Esophagus muscularis mucosa (tissue), 4 donors: ENCODE data around the gene RBFOX2. TPM values are rescaled to one million over a fixed set of nuclear protein-coding genes. Genes with fewer than 3 reads are reported as not detected.
"Not testable (repeated sequence)": the region's sequence is repeated elsewhere in the genome, so short reads cannot be mapped to it uniquely, and the experiment has no call there.

Source experiments
- DNase-seq: peaks from one replicate; pipeline ENCODE4 v3.0.0-alpha.2; 2017; ENCODE audit errors: extremely low spot score
- H3K27ac ChIP-seq, 4 donors: fragments of 200-600 bp; sonication (generic); replicated peaks in 1 of 4; 1 replicate in 3 of 4; 2 replicates in 1 of 4; pipeline ENCODE4 v1.5.1; 2016 to 2019; ENCODE audit warnings: mild to moderate bottlenecking in 1 of 4
- H3K27me3 ChIP-seq, 4 donors: fragments of 200-600 bp; sonication (generic); one replicate each; pipeline versions ENCODE4 v1.5.1 to v1.6.0; 2016 to 2019
- H3K36me3 ChIP-seq, 4 donors: fragments of 200-600 bp; sonication (generic); one replicate each; pipeline ENCODE4 v1.5.1; 2016 to 2019
- H3K4me1 ChIP-seq, 4 donors: fragments of 200-600 bp; sonication (generic); one replicate each; pipeline ENCODE4 v1.5.1; 2016 to 2019
- H3K4me3 ChIP-seq, 4 donors: fragments of 200-600 bp; sonication (generic); 1 replicate in 2 of 4; 2 replicates in 2 of 4; pipeline ENCODE4 v1.5.1; 2016 to 2019; ENCODE audit warnings: mild to moderate bottlenecking in 4 of 4, moderate library complexity in 1 of 4
- H3K9me3 ChIP-seq, 4 donors: fragments of 200-600 bp; sonication (generic); 1 replicate in 3 of 4; 2 replicates in 1 of 4; pipeline ENCODE4 v1.5.1; 2016 to 2019
- EP300 ChIP-seq: sonication (generic); formaldehyde crosslinking; IDR thresholded peaks from one replicate; pipeline ENCODE4 v1.6.1; 2017; ENCODE audit warnings: antibody characterized with exemption
- POLR2A ChIP-seq: fragments of 450-650 bp; IDR thresholded peaks from one replicate; pipeline ENCODE4 v1.6.1; 2017; ENCODE audit warnings: antibody characterized with exemption, moderate library complexity, mild to moderate bottlenecking, low read depth
- POLR2AphosphoS5 ChIP-seq, 2 donors: sonication (generic); formaldehyde crosslinking; IDR thresholded peaks; one replicate each; pipeline ENCODE4 v1.6.1; 2017; ENCODE audit warnings: antibody characterized with exemption in 2 of 2
- WGBS: methylation state at CpG from one replicate; pipeline ENCODE4 v1.1.5; 2018; 5-methylcytosine and 5-hydroxymethylcytosine counted together
- intact Hi-C: fragments of 100-400 bp; cut with DNase I; formaldehyde crosslinking; loops from one replicate; pipeline ENCODE4 v1.15.1; 2023
- total RNA-seq, 4 donors: library from RNA; depleted of rRNA; stranded (reverse); fragments of >200 nt; gene quantifications; one replicate each; pipeline versions ENCODE4 v1.1.0 to v1.2.1, GENCODE V29; 2016
- TF ChIP-seq, protein P1 (sequence below), 3 experiments: fragments of 200-600 bp in 2 of 3; fragments of 450-650 bp in 1 of 3; sonication (generic) in 2 of 3; IDR thresholded peaks; one replicate each; pipeline ENCODE4 v1.5.1; 2017 to 2019; ENCODE audit warnings: antibody characterized with exemption in 3 of 3, mild to moderate bottlenecking in 2 of 3, moderate library complexity in 1 of 3

Gene RBFOX2, protein sequence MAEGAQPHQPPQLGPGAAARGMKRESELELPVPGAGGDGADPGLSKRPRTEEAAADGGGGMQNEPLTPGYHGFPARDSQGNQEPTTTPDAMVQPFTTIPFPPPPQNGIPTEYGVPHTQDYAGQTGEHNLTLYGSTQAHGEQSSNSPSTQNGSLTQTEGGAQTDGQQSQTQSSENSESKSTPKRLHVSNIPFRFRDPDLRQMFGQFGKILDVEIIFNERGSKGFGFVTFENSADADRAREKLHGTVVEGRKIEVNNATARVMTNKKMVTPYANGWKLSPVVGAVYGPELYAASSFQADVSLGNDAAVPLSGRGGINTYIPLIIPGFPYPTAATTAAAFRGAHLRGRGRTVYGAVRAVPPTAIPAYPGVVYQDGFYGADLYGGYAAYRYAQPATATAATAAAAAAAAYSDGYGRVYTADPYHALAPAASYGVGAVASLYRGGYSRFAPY
- total RNA-seq: 100 to 1,000 TPM; 113 to 179 (median 155) TPM

DNA sequence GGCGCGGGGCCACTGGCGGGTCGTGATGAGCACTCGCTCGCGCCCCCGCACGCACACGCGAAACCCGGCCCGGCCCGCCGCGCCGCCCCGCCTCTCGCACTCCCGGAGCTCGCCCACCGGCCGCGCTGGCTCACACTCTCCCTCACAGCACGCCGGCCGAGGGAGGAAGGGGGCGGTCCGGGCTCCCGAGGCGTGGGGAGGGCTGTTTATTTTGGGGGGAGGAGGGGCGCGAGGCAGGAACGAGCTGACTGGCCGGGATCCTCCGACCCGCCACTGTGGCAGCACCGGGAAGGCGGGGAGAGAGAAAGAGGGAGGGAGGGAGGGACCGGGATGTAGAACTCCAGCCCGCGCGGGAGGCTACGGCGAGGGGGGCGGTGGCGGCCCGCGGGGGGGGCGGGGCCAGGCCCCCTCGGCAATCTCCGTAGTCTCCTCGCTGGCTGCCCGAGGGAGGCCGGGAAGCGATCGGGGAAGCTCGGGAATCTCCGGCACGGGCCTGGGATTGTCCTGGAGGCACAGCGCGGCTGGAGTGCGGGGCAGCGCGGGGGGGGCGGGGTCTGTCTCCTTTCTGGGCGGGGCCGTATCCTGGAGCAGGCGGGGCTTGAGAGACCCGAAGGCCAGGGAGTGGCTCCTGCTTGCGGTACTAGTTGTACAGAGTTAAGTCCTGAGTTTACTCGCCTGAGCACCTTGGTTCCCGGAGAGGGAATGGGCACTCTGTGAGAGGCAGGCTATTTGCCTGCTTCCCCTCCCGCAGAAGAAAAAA lies at the start of gene RBFOX2:
Gene RBFOX2 (minus strand): TSS at position 179 of the 760 bp plus-strand sequence. CDS start 399 bp downstream, outside the sequence.
- 0% methylated on average over 2 of the region's 74 CpGs for WGBS
- intact Hi-C loops: loop anchor here (5.0 kb wide), 1 partner anchor 62 kb away; no protein-coding TSS in a partner anchor
- TF ChIP-seq EP300 (no peak), POLR2A (no peak), POLR2AphosphoS5 (IDR thresholded peaks at IDR 0.05) (peak; percentile 71 to 87)
- no peaks in the 10 kb centered on the region for H3K27me3 ChIP-seq
- no peaks in the 10 kb centered on the region for H3K9me3 ChIP-seq
- peak; percentile 98 for DNase-seq
- H3K27ac ChIP-seq: peak within 1 kb of the TSS; percentile 94 to 97 (median 96)
- H3K4me3 ChIP-seq: peak within 1 kb of the TSS; percentile 72 to 95 (median 92)
- H3K4me1 ChIP-seq: peaks cover 23 to 48% (median 42%) of the 10 kb centered on the region in 4 donors
- H3K36me3 ChIP-seq: no peaks in the 10 kb centered on the region

DNA sequence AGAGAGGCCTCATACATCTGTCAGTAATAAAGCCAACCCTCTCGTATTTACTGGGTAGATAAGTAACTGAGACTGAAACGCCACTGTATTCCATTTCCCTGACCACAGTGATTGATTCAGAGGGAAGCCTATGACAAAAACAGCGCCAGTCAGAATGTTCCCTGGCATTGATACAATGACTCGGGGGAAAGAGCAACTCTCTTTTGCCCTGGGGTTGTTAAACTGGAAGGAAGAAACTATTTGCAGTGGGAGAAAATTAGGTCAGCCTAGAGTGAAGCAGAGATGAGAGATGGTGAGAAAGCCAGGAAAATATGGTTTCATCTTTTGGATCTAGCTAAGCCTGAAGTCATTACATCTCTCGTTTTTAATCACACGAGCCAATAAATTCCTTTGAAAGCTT lies 48.6 kb upstream of the RBFOX2 start:
- TF ChIP-seq POLR2A: no peak
- peak in 1 of 2 donors; percentile 10 for TF ChIP-seq POLR2AphosphoS5 (IDR thresholded peaks at IDR 0.05)
- WGBS: 48% methylated on average over 6 of the region's 6 CpGs
- Histone ChIP-seq H3K36me3 (no peaks in the 10 kb centered on the region), H3K4me3 (no peak overlapping the region), H3K9me3 (no peaks in the 10 kb centered on the region), H3K4me1 (peaks cover 0 to 10% (median 0%) of the 10 kb centered on the region in 4 donors), H3K27ac (peak overlapping the region; percentile 47 to 71 (median 50)), H3K27me3 (no peaks in the 10 kb centered on the region)
- intact Hi-C loops: no loop called here
- no peak for DNase-seq

DNA sequence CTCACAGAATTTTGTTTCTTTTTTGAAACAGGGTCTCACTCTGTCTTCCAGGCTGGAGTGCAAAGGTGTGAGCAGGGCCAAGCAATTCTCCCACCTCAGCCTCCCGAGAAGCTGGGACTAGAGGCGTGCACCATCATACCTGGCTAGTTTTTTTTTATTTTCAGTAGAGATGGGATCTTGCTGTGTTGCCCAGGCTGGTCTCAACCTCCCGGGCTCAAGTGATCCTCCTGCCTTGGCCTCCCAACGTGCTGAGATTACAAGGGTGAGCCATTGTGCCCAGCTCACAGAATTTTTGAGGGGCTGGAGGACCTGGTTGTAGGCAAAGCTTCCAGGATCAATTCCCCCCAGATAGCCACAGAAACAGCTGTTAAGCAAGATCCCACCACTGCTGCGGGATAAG lies 47.1 kb upstream of the RBFOX2 start:
- Histone ChIP-seq H3K4me3 (no peak overlapping the region), H3K4me1 (peaks cover 0 to 10% (median 0%) of the 10 kb centered on the region in 4 donors), H3K27me3 (no peaks in the 10 kb centered on the region), H3K9me3 (no peaks in the 10 kb centered on the region), H3K27ac (no peak overlapping the region), H3K36me3 (no peaks in the 10 kb centered on the region)
- intact Hi-C loops: no loop called here
- 100% methylated on average over 3 of the region's 5 CpGs for WGBS
- TF ChIP-seq POLR2A: no peak
- TF ChIP-seq, protein P1, sequence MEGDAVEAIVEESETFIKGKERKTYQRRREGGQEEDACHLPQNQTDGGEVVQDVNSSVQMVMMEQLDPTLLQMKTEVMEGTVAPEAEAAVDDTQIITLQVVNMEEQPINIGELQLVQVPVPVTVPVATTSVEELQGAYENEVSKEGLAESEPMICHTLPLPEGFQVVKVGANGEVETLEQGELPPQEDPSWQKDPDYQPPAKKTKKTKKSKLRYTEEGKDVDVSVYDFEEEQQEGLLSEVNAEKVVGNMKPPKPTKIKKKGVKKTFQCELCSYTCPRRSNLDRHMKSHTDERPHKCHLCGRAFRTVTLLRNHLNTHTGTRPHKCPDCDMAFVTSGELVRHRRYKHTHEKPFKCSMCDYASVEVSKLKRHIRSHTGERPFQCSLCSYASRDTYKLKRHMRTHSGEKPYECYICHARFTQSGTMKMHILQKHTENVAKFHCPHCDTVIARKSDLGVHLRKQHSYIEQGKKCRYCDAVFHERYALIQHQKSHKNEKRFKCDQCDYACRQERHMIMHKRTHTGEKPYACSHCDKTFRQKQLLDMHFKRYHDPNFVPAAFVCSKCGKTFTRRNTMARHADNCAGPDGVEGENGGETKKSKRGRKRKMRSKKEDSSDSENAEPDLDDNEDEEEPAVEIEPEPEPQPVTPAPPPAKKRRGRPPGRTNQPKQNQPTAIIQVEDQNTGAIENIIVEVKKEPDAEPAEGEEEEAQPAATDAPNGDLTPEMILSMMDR (IDR thresholded peaks at IDR 0.05): no peak
- TF ChIP-seq POLR2AphosphoS5 (IDR thresholded peaks at IDR 0.05): no peak
- no peak for TF ChIP-seq EP300
- no peak for DNase-seq

GRCh38 chr22:36075230-36075629 lies 46.6 kb upstream of the RBFOX2 start:
- WGBS: 87% methylated on average over 5 of the region's 5 CpGs
- intact Hi-C loops: no loop called here
- TF ChIP-seq POLR2AphosphoS5 (IDR thresholded peaks at IDR 0.05) (no peak), POLR2A (no peak), EP300 (no peak)
- TF ChIP-seq, protein P1 (IDR thresholded peaks at IDR 0.05): no peak

GRCh38 chr22:36073476-36073875 lies 44.9 kb upstream of the RBFOX2 start:
- no peak overlapping the region for H3K4me3 ChIP-seq
- intact Hi-C loops: no loop called here

More at GRCh38 chr22:36075230-36075629, 46.6 kb upstream of the RBFOX2 start:
- no peaks in the 10 kb centered on the region for H3K27me3 ChIP-seq
- no peaks in the 10 kb centered on the region for H3K36me3 ChIP-seq
- peaks cover 0 to 10% (median 0%) of the 10 kb centered on the region in 4 donors for H3K4me1 ChIP-seq
- no peak overlapping the region for H3K27ac ChIP-seq
- H3K9me3 ChIP-seq: no peaks in the 10 kb centered on the region
- no peak overlapping the region for H3K4me3 ChIP-seq
- no peak for DNase-seq

GRCh38 chr22:36070645-36071044 lies 42.0 kb upstream of the RBFOX2 start:
- H3K9me3 ChIP-seq, DNase-seq, intact Hi-C loops, H3K27me3 ChIP-seq, H3K27ac ChIP-seq, H3K4me3 ChIP-seq, H3K4me1 ChIP-seq, H3K36me3 ChIP-seq: not testable (repeated sequence)
- 90% methylated on average over 2 of the region's 2 CpGs for WGBS

More at GRCh38 chr22:36073476-36073875, 44.9 kb upstream of the RBFOX2 start:
- H3K27me3 ChIP-seq: no peaks in the 10 kb centered on the region
- TF ChIP-seq, protein P1 (IDR thresholded peaks at IDR 0.05): no peak
- TF ChIP-seq POLR2A (no peak), POLR2AphosphoS5 (IDR thresholded peaks at IDR 0.05) (no peak), EP300 (no peak)
- H3K27ac ChIP-seq: no peak overlapping the region
- DNase-seq: no peak
- WGBS: 88% methylated on average over 1 of the region's 1 CpG
- H3K36me3 ChIP-seq: no peaks in the 10 kb centered on the region
- no peaks in the 10 kb centered on the region for H3K9me3 ChIP-seq
- H3K4me1 ChIP-seq: peaks cover 0 to 10% (median 0%) of the 10 kb centered on the region in 4 donors
